Osteoblast (primary cell): ENCODE results near the gene FKRP. TPM values are rescaled to one million over a fixed set of nuclear protein-coding genes. Genes with fewer than 3 reads are reported as not detected.

Experiments
- DNase-seq: peaks from one replicate; pipeline ENCODE4 v3.0.0; 2011; ENCODE audit warnings: low spot score, mixed read lengths; ENCODE audit not compliant: insufficient read length; ENCODE audit errors: missing footprints
- H2AFZ ChIP-seq: 2 replicates; pipeline ENCODE4 v1.6.0; 2011; ENCODE audit warnings: mild to moderate bottlenecking, low read length
- H3K27ac ChIP-seq: 2 replicates; pipeline ENCODE4 v1.5.1; 2011; ENCODE audit warnings: mild to moderate bottlenecking, low read depth, low read length, moderate library complexity
- H3K27me3 ChIP-seq: 2 replicates; pipeline ENCODE4 v1.6.0; 2012; ENCODE audit warnings: mild to moderate bottlenecking, control low read depth, inconsistent platforms, low read length, moderate library complexity; ENCODE audit not compliant: insufficient read depth
- H3K36me3 ChIP-seq: 2 replicates; pipeline ENCODE4 v1.5.1; 2011; ENCODE audit warnings: mild to moderate bottlenecking, low read length, control low read depth, moderate library complexity; ENCODE audit not compliant: insufficient read depth
- H3K4me1 ChIP-seq: 2 replicates; pipeline ENCODE4 v1.5.1; 2011; ENCODE audit warnings: mild to moderate bottlenecking, low read length, control low read depth, moderate library complexity; ENCODE audit not compliant: insufficient read depth
- H3K4me2 ChIP-seq: 2 replicates; pipeline ENCODE4 v1.6.0; 2011; ENCODE audit warnings: mild to moderate bottlenecking, low read length; ENCODE audit not compliant: insufficient read depth
- H3K4me3 ChIP-seq: fragments of 200-600 bp; sonication (generic); 3 replicates; pipeline ENCODE4 v1.5.1; 2012; ENCODE audit warnings: mild to moderate bottlenecking, low read length, inconsistent platforms; ENCODE audit not compliant: insufficient read depth
- H3K79me2 ChIP-seq: 2 replicates; pipeline ENCODE4 v1.6.0; 2012; ENCODE audit warnings: mild to moderate bottlenecking, low read length, control low read depth, inconsistent platforms; ENCODE audit not compliant: insufficient read depth
- H3K9me3 ChIP-seq: 2 replicates; pipeline ENCODE4 v1.5.1; 2011; ENCODE audit warnings: low read depth, low read length, control low read depth
- H4K20me1 ChIP-seq: 2 replicates; pipeline ENCODE4 v1.6.0; 2012; ENCODE audit warnings: mild to moderate bottlenecking, low read length, control low read depth; ENCODE audit not compliant: insufficient read depth
- CTCF ChIP-seq: IDR thresholded peaks from 2 replicates; pipeline ENCODE4 v1.5.1; 2011; ENCODE audit warnings: mild to moderate bottlenecking, low read depth, low read length, moderate library complexity; ENCODE audit errors: extremely low read depth
- total RNA-seq: library from RNA; depleted of rRNA; stranded (reverse); fragments of >200 nt; gene quantifications from 2 replicates; pipeline ENCODE4 v1.2.3, GENCODE V29; 2012

Gene FKRP
- total RNA-seq, 1 donor: 18.5 TPM

- H3K36me3 ChIP-seq: peaks cover 17% of the 10 kb centered on the region
- no peaks in the 10 kb centered on the region for H4K20me1 ChIP-seq
- H3K27me3 ChIP-seq: no peaks in the 10 kb centered on the region
- H3K79me2 ChIP-seq: peaks cover 23% of the 10 kb centered on the region
- H3K27ac ChIP-seq: peak overlapping the region; percentile 48
- peak overlapping the region; percentile 51 for H2AFZ ChIP-seq
- H3K4me2 ChIP-seq: peak overlapping the region; percentile 97
- peak; percentile 100 for DNase-seq
- peaks cover 12% of the 10 kb centered on the region for H3K4me1 ChIP-seq
- no peak for TF ChIP-seq CTCF
- no peaks in the 10 kb centered on the region for H3K9me3 ChIP-seq
- H3K4me3 ChIP-seq: peak overlapping the region; percentile 86
Observed at GRCh38 chr19:46713781-46714443, 31.9 kb upstream of the FKRP start.

GRCh38 chr19:46714444-46715106, 31.3 kb upstream of the FKRP start:
- Histone ChIP-seq H3K79me2 (peaks cover 23% of the 10 kb centered on the region), H3K4me1 (peaks cover 12% of the 10 kb centered on the region), H3K4me2 (peak overlapping the region; percentile 97), H3K27me3 (no peaks in the 10 kb centered on the region), H3K36me3 (peaks cover 18% of the 10 kb centered on the region), H3K9me3 (no peaks in the 10 kb centered on the region), H3K27ac (peak overlapping the region; percentile 84), H2AFZ (peak overlapping the region; percentile 17), H3K4me3 (peak overlapping the region; percentile 86), H4K20me1 (no peaks in the 10 kb centered on the region)
- DNase-seq: peak; percentile 88
- no peak for TF ChIP-seq CTCF

GRCh38 chr19:46715620-46715974, 30.3 kb upstream of the FKRP start:
- H3K79me2 ChIP-seq: peaks cover 23% of the 10 kb centered on the region
- H3K36me3 ChIP-seq: peaks cover 20% of the 10 kb centered on the region
- peak overlapping the region; percentile 6 for H2AFZ ChIP-seq
- H3K4me2 ChIP-seq: peak overlapping the region; percentile 97
- H4K20me1 ChIP-seq: no peaks in the 10 kb centered on the region
- no peak for TF ChIP-seq CTCF
- peak; percentile 18 for DNase-seq
- no peaks in the 10 kb centered on the region for H3K9me3 ChIP-seq
- no peak overlapping the region for H3K27ac ChIP-seq
- peak overlapping the region; percentile 86 for H3K4me3 ChIP-seq
- peaks cover 12% of the 10 kb centered on the region for H3K4me1 ChIP-seq
- no peaks in the 10 kb centered on the region for H3K27me3 ChIP-seq

- no peak for TF ChIP-seq CTCF
- peaks cover 23% of the 10 kb centered on the region for H3K36me3 ChIP-seq
- H3K4me3 ChIP-seq: peak overlapping the region; percentile 86
- H2AFZ ChIP-seq: peak overlapping the region; percentile 56
- no peaks in the 10 kb centered on the region for H4K20me1 ChIP-seq
- DNase-seq: peak; percentile 90
- H3K27ac ChIP-seq: peak overlapping the region; percentile 80
- peaks cover 12% of the 10 kb centered on the region for H3K4me1 ChIP-seq
- H3K4me2 ChIP-seq: peak overlapping the region; percentile 97
- no peaks in the 10 kb centered on the region for H3K9me3 ChIP-seq
- H3K27me3 ChIP-seq: no peaks in the 10 kb centered on the region
- H3K79me2 ChIP-seq: peaks cover 23% of the 10 kb centered on the region
Observed at GRCh38 chr19:46715975-46716671, 29.7 kb upstream of the FKRP start.
